GM12878 (cell line): Measurements from ENCODE around the gene TMEM167B. TPM values are rescaled to one million over a fixed set of nuclear protein-coding genes. Genes with fewer than 3 reads are reported as not detected.

Experiments
- ATF7 ChIP-seq: fragments of 450-650 bp; IDR thresholded peaks from 2 replicates; pipeline ENCODE4 v1.6.1; 2016; ENCODE audit warnings: low read depth, mild to moderate bottlenecking
- CEBPB ChIP-seq, 2 experiments: fragments of 150-350 bp in 1 of 2; IDR thresholded peaks; 2 replicates each; pipeline ENCODE4 v1.6.1; 2012 to 2014; ENCODE audit warnings: low read depth in 2 of 2, low read length in 2 of 2, borderline replicate concordance in 1 of 2, inconsistent platforms in 1 of 2
- CTCF ChIP-seq, 3 experiments: IDR thresholded peaks in 2 of 3; conservative IDR thresholded peaks in 1 of 3; 2 replicates each; pipeline ENCODE4 v1.5.1; 2011; ENCODE audit warnings: low read depth in 3 of 3, low read length in 3 of 3, mild to moderate bottlenecking in 3 of 3, control low read depth in 2 of 3, moderate library complexity in 2 of 3, inconsistent platforms in 1 of 3, mixed read lengths in 1 of 3; ENCODE audit not compliant: control insufficient read depth in 2 of 3, insufficient read depth in 1 of 3; ENCODE audit errors: extremely low read depth in 1 of 3
- EGR1 ChIP-seq, 2 experiments: IDR thresholded peaks; 1 replicate in 1 of 2; 2 replicates in 1 of 2; pipeline ENCODE4 v1.6.1; 2011 to 2012; ENCODE audit warnings: low read depth in 2 of 2, low read length in 2 of 2, borderline replicate concordance in 1 of 2, mild to moderate bottlenecking in 1 of 2, moderate library complexity in 1 of 2
- EP300 ChIP-seq, 2 experiments: fragments of 150-350 bp in 1 of 2; IDR thresholded peaks; 2 replicates each; pipeline ENCODE4 v1.6.1; 2011 to 2012; ENCODE audit warnings: low read depth in 2 of 2, low read length in 2 of 2, borderline replicate concordance in 1 of 2, improper control_type of control experiment in 1 of 2, inconsistent platforms in 1 of 2; ENCODE audit not compliant: control insufficient read depth in 1 of 2
- EZH2 ChIP-seq: IDR thresholded peaks from 2 replicates; pipeline ENCODE4 v1.6.1; 2012; ENCODE audit warnings: low read depth, mild to moderate bottlenecking, control low read depth, inconsistent platforms, low read length, borderline replicate concordance; ENCODE audit not compliant: control insufficient read depth
- KAT2A ChIP-seq: conservative IDR thresholded peaks from 2 replicates; pipeline ENCODE4 v1.6.1; 2011; ENCODE audit warnings: low read depth, low read length; ENCODE audit not compliant: control insufficient read depth
- MLLT1 ChIP-seq: fragments of 450-650 bp; IDR thresholded peaks from 2 replicates; pipeline ENCODE4 v1.6.1; 2016; ENCODE audit warnings: mild to moderate bottlenecking
- MYB ChIP-seq: fragments of 150-350 bp; IDR thresholded peaks from 2 replicates; pipeline ENCODE4 v1.6.1; 2014; ENCODE audit warnings: mild to moderate bottlenecking, low read depth, low read length, borderline replicate concordance
- ZBED1 ChIP-seq: IDR thresholded peaks from 2 replicates; pipeline ENCODE4 v1.6.1; 2016; ENCODE audit warnings: borderline replicate concordance
- ZBTB4 ChIP-seq: fragments of 450-650 bp; formaldehyde crosslinking; IDR thresholded peaks from 2 replicates; pipeline ENCODE4 v1.4.0; 2022; ENCODE audit warnings: mild to moderate bottlenecking, moderate library complexity
- ZNF207 ChIP-seq: fragments of 450-650 bp; IDR thresholded peaks from 2 replicates; pipeline ENCODE4 v1.6.1; 2014; ENCODE audit warnings: antibody characterized with exemption, mild to moderate bottlenecking, borderline replicate concordance
- ZSCAN29 ChIP-seq: fragments of 450-650 bp; IDR thresholded peaks from 2 replicates; pipeline ENCODE4 v1.6.1; 2017; ENCODE audit warnings: mild to moderate bottlenecking, moderate library complexity
- polyA plus RNA-seq, 11 experiments: library from polyadenylated mRNA; depleted of rRNA in 4 of 11; unstranded in 6 of 11; stranded (reverse) in 5 of 11; fragments of >200 nt; fragmentation: Nextera tagmentation in 4 of 11; fragmentation: Illumina TruSeq in 1 of 11; extraction: Ambion mirVana in 4 of 11; extraction: Trizol in 1 of 11; gene quantifications; 1 replicate in 1 of 11; 2 replicates in 10 of 11; pipeline versions ENCODE4 v1.2.1 to v1.2.3, GENCODE V29; 2011 to 2016; ENCODE audit warnings: inconsistent platforms in 2 of 11, missing spikeins in 2 of 11, low read depth in 1 of 11
- total RNA-seq, 4 experiments: library from RNA; depleted of rRNA in 3 of 4; stranded (reverse); fragments of >200 nt in 3 of 4; fragmentation: Illumina TruSeq in 1 of 4; extraction: Trizol in 1 of 4; gene quantifications; 2 replicates each; pipeline versions ENCODE4 v1.2.1 to v1.2.3, GENCODE V29; 2013 to 2021
- TF ChIP-seq, protein P1 (sequence below): fragments of 150-350 bp; IDR thresholded peaks from 2 replicates; pipeline ENCODE4 v1.6.1; 2014; ENCODE audit warnings: mild to moderate bottlenecking, low read depth, low read length
- TF ChIP-seq, protein P2 (sequence below): fragments of 150-350 bp; IDR thresholded peaks from 2 replicates; pipeline ENCODE4 v1.6.1; 2016; ENCODE audit warnings: low read depth, low read length

TMEM167B gene
- total and polyA plus RNA-seq, 10 of the 15 experiments (the other 5 are each of a cell fraction or from before 2014, with no cell fraction given), result 15.6 to 26.1 (median 21.1) TPM

- TF ChIP-seq KAT2A (no peak), EP300 (IDR thresholded peaks at IDR 0.05; ENCODE audit: borderline replicate concordance in 1 of 2, control insufficient read depth in 1 of 2, low read depth in 2 of 2, low read length in 2 of 2) (no peak), ZBED1 (no peak), ZNF207 (no peak), ZBTB4 (CRISPR knock-in tag) (no peak), CTCF (IDR thresholded peaks at IDR 0.05 in 2 of 3, conservative IDR thresholded peaks at IDR 0.05 in 1 of 3; ENCODE audit: control insufficient read depth in 2 of 3, extremely low read depth in 1 of 3, insufficient read depth in 1 of 3, low read depth in 3 of 3, low read length in 3 of 3) (peak; percentile 48 to 68 (median 55)), EGR1 (IDR thresholded peaks at IDR 0.05; ENCODE audit: borderline replicate concordance in 1 of 2, low read depth in 2 of 2, low read length in 2 of 2) (no peak), MYB (no peak), EZH2 (no peak), MLLT1 (peak; percentile 96), ZSCAN29 (0 out of 2 replicates have a peak, but pooled peaks have one; percentile 40), ATF7 (no peak), CEBPB (IDR thresholded peaks at IDR 0.05; ENCODE audit: borderline replicate concordance in 1 of 2, low read depth in 2 of 2, low read length in 2 of 2) (no peak)
- TF ChIP-seq, protein P1, sequence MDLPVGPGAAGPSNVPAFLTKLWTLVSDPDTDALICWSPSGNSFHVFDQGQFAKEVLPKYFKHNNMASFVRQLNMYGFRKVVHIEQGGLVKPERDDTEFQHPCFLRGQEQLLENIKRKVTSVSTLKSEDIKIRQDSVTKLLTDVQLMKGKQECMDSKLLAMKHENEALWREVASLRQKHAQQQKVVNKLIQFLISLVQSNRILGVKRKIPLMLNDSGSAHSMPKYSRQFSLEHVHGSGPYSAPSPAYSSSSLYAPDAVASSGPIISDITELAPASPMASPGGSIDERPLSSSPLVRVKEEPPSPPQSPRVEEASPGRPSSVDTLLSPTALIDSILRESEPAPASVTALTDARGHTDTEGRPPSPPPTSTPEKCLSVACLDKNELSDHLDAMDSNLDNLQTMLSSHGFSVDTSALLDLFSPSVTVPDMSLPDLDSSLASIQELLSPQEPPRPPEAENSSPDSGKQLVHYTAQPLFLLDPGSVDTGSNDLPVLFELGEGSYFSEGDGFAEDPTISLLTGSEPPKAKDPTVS, result no peak
- TF ChIP-seq, protein P2, sequence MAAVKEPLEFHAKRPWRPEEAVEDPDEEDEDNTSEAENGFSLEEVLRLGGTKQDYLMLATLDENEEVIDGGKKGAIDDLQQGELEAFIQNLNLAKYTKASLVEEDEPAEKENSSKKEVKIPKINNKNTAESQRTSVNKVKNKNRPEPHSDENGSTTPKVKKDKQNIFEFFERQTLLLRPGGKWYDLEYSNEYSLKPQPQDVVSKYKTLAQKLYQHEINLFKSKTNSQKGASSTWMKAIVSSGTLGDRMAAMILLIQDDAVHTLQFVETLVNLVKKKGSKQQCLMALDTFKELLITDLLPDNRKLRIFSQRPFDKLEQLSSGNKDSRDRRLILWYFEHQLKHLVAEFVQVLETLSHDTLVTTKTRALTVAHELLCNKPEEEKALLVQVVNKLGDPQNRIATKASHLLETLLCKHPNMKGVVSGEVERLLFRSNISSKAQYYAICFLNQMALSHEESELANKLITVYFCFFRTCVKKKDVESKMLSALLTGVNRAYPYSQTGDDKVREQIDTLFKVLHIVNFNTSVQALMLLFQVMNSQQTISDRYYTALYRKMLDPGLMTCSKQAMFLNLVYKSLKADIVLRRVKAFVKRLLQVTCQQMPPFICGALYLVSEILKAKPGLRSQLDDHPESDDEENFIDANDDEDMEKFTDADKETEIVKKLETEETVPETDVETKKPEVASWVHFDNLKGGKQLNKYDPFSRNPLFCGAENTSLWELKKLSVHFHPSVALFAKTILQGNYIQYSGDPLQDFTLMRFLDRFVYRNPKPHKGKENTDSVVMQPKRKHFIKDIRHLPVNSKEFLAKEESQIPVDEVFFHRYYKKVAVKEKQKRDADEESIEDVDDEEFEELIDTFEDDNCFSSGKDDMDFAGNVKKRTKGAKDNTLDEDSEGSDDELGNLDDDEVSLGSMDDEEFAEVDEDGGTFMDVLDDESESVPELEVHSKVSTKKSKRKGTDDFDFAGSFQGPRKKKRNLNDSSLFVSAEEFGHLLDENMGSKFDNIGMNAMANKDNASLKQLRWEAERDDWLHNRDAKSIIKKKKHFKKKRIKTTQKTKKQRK, result no peak
Observed at GRCh38 chr1:109089242-109090015, 1.1 kb upstream of the TMEM167B start (continued).
